HG03159 (cell line): Measurements from ENCODE around the gene FICD.
"Not testable (repeated sequence)": the region's sequence is repeated elsewhere in the genome, so short reads cannot be mapped to it uniquely, and the experiment has no call there.

Experiments used
- ATAC-seq: cut with Tn5 transposase; IDR thresholded peaks from one replicate; pipeline ENCODE4 v1.9.1; 2021; ENCODE audit warnings: mild to moderate bottlenecking, moderate library complexity; ENCODE audit not compliant: unreplicated experiment

FICD gene

DNA sequence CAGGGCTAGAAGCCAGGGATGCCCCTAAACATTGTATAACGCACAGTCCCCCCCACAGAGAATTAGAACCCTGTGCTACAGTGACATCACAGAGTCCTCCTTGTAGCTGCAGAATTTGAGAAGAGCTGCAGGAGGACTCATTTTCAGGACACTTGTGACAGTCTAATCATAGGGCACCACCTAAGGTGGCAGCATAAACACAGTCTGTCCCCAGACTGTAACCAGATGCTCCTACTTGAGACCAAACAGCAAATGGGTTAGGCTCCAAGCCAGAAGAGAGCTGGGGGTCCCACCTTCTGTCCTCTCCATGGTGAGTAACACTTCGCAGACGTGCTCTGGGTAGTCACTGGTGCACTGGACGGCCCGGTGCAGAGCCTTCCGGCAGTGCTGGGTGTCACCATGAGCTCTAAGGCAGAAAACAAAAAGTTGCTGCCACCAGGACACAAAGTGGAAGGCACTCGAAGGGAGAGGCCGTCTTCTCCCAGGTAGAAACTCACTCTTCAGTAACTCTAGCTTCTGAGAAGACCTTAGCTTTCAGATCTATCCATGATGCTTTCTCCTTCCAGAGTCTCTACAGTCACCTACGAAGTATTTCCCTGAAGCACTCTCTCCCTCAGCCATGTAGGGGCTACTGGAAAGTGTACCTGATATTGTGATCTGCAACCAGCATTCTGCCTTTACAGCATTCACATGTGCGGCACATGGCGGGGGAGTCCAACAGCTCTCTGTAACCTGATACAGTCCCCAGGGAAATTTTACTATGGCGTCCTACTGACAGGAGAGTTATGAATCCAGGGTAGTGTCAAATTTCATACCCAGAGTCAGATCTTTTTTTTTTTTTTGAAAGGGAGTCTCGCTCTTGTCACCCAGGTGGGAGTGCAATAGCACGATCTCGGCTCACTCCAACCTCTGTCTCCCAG lies 17.1 kb downstream of the FICD start:
- no peak for ATAC-seq

DNA sequence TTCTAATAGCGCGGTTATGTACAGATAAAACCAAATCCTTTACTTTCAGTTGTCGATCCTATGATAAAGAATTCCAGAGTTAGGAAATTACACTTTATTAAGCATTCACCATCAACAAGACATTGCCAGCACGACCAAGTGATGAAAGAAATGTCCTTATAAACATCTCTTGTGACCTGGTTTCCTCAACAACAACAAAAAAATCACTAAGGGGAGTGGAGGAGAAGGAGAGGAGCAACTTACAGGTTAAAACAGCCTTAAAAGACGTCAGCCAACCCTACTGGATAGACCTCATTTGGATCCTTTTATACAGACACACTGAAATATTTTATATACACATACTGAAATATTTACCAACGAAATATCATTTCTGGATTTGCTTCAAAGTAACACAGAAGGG lies 23.1 kb downstream of the FICD start:
- ATAC-seq, result no peak

DNA sequence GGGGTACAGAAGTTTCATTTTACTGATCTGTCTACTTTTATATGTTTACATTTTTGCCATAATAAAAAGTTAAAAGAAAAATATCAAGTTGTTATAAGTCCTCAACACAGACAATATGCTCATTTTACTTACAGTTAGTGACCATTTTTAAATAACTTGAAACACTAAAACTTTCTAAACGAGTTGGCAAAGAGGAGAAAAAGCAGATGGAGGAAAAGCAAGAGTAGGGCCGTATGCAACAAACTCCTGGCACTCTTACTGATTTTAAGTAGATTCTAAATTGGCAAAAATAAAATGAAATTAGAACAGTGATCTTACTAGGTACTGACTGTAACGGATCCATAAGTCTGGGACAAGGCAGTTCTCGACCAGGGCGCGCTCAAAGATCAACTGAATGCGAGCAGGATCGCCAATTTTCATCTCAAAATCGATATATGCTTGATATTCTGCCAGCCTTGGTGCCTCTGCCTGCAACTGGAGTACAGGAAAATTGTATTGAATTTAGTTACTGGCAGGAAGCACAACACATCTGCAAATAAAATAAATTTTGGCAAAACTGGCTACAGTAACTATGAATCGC lies 23.6 kb downstream of the FICD start:
- no peak for ATAC-seq

DNA sequence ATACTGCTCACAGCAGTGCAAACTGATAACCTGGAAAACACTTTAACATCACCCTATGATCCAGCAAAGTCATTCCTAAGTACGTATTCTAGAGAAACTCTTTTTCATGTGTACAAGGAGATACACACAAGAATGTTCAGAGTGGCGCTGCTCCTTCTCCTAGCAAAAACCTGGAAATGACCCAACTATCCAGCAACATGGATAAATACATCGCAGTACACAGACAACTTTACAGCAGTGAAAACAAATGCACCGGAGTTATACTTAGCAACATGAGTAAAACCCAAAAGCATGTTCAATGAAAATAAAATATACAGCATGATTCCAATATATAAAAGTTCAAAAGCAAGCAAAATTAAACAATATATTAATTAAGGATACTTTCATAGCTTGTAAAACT lies 27.2 kb downstream of the FICD start:
- no peak for ATAC-seq

DNA sequence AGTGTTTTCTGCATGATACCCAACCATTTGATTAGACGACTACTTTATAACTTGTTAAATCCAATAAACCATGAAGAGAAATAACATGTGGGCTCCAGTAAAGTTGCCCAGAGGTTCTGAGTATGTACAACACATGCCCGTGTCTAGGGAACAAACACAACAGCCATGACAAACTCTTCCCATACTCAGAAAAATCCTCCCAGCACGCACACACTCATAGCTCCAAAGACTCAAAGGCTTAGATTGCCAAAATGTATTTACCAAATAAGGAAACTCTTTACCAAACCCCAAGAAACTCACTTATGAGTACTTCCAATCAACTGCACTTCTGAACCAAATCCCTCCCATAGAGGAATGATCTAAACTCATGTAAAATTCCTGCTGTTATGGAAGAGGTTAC lies 28.6 kb downstream of the FICD start:
- no peak for ATAC-seq

DNA sequence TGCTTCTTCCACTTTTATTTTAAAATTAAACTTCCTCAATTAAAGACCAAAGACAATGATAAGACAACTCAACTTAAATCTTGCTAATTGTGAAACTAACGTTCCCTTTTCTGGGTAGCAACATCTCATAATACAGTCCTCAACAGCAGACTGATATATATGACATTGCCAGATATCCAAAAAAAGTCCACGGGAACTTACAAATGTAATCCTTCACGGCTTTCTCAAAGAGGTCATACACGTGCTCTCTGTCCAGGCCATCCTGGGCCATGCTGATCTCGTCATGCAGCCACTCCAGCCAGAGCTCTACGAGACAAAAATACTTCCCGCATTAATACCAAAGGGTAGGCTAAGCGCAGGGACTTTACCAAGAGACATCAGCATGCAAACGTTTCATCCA lies 32.6 kb downstream of the FICD start:
- ATAC-seq, result no peak

DNA sequence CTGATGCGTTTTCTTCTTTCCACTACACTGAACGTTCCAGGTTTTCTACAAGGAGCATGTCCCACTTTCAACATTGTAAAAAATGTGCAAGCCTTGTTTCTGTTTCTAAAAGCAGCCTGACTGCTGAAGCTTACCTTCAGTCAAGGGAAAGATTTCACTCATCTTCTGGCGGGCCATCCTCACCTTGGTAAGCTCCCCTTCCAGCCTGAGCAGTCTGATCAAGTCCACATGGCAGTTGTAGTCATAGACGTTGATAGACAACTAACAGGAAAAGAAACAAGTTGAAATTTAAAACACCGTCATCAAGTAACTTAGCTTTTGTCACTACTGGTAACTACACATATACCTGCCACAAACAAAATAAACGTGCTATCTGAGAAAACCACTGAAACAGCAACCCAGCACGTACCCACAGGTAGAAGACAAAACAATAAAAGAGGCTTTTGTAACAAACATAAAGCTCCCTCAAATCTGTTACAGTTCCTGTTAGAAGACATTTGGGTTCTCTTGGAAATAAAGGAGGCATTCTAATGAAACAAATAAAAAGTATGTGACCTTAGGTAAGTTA lies 34.0 kb downstream of the FICD start:
- no peak for ATAC-seq

DNA sequence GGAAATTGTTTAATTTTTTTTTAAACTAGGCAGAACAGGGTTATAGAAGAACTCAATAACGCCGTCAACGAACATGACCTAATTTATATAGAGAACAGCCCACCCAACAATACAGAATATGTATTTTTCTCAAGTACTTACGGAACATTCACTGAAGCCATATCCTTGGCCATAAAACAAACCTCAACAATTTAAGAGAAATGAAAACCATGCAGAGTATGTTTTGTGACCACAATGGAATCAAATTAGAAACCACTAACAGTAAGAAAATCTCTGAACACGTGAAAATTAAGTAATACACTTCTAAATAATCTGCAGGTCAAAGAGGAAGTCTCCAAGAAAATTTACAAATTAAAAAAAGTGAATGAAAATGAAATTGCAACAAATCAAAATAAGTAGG lies 36.5 kb downstream of the FICD start:
- ATAC-seq, result no peak

DNA sequence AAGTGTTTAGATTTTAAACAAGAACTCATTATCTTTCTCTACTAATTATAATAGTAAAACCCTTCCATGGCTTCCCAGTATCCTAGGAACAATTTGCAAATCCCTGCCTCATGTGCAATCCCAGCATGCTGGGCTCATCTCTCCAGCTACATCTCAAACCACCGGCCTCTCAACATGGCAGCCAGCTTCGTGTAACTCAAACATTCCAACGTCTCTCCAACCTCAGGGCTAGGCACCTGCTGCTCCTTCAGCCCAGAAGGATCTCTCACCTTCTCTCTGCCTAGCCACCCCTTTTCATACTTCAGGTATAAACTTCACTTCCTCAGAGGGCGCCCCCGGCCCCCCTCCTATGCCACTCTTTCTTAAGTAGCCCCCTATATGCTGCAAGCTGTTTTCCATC lies 38.7 kb downstream of the FICD start:
- ATAC-seq, result no peak

DNA sequence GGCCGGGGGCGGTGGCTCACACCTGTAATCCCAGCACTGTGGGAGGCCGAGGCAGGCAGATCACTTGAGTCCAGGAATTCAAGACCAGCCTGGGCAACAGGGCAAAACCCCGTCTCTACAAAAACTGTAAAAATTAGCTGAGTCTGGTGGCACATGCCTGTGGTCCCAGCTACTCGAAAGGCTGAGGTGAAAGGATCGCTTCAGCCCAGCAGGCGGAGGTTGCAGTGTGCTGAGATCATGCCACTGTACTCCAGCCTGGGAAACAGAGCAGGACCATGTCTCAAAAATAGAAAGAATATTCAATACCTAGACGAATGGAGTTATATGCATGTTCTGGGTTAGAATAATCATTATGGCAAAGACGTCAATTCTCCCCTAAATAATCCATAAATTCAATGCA lies 40.3 kb downstream of the FICD start:
- ATAC-seq, result not testable (repeated sequence)

DNA sequence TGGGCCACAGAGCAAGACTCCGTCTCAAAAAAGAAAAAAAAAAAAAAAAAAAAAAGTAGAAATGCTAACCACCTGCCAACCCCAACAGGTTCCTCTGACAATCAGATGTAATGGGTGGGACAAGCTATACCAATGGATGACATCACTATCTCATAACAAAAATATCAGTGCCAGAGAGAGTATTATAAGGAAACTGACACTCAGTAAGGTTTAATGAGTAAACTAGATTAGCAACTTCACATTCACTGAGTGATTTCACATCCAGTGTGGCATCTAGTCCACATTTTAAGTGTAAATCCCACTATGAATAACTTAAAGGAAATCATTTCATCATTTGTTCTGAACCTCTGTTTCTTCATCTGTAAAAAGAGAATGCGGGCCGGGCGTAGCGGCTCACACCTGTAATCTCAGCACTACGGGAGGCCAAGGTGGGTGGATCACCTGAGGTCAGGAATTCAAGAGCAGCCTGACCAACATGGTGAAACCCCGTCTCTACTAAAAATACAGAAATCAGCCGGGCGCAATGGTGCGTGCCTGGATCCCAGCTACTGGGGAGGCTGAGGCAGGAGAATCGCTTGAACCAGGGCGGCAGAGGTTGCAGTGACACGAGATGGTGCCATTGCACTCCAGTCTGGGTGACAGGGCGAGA lies 44.1 kb downstream of the FICD start:
- ATAC-seq, result no peak

DNA sequence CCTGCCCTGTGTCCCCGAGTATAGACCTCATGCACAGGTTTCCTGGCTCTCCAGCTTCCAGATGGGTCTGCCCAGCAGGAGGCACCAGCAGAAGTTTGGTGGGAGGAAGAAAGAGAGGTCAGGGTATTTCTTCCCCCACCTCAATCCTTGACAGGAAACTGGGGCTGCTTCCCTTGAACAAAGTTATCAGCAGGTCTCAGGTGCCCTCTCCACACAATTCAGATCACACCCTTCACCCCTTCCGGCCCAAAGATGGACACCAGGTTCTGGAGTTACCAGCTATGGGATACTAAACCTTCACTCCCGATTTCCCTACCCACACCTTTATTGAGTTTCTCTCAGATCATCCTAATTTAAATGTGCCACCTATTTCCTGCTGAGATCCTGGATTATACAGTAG lies 44.7 kb downstream of the FICD start:
- ATAC-seq, result no peak

DNA sequence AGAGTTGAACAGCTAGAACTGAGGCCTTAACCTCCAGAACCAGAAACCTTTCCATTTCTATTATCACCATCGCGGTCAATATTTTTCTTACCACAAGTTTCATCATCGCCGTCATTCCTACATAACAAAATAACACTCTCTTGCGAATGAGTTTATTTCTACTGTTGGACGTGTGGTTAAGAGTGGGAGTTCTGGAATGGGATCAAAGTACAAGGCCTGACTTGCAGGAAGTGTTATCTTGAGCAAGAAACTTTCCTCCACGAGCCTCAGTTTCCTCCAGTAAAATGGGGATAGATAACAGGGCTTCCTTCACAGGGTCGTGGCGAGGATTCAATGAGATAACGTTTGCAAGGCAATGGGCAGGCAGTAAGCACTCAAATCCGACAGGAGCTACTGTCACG lies 45.2 kb downstream of the FICD start:
- ATAC-seq, result no peak

DNA sequence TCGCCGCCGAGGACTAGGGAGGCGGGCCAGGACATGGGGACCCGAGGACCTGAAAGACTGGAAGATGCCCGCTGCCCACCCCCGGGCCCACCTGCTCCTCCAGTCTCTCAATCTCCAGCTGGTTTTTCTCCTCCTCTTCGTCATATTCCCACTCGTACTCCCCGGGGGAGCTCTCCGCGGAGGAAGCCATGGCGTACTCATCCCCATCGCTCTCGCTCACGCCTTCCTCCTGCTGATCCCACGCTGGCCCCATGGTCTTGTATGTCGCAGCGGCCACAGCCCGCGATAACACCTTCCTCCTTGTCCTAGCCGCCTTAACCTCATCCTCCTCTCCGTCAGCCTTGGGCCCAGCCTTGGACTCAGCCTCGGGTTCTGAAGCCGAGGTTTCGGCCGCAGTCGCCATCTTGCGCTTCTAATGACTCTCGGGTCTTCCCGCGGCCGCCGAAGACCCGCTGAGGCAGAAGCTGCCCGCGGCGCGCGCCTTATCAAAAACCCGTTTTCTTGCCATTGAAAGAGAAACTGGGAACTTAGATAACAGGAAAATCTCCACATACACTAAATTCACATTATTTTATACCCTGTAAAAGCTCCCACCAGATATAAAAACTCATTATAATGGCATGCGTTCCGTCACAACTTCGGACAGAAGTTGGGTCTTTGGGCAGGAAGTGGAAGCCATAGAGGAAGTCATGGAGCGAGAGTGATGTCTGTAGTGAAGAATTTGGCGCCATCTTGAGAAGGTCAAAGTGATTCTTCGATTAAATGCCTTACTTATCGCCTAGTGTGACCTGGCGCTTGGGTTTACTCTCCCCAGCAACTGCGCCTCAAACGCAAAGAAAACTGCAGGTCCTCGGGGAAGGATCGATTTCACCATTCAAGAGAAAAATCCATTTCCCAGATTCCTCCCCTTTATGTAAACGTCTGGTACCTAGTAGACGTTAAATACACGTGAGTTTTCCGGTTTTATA lies 46.0 kb downstream of the FICD start, which contains the start of gene SART3:
TSS of gene SART3 (minus strand) at position 422 of the 968 bp plus-strand sequence. CDS start at position 403, 19 bp downstream.
- ATAC-seq, result peak; percentile 42

DNA sequence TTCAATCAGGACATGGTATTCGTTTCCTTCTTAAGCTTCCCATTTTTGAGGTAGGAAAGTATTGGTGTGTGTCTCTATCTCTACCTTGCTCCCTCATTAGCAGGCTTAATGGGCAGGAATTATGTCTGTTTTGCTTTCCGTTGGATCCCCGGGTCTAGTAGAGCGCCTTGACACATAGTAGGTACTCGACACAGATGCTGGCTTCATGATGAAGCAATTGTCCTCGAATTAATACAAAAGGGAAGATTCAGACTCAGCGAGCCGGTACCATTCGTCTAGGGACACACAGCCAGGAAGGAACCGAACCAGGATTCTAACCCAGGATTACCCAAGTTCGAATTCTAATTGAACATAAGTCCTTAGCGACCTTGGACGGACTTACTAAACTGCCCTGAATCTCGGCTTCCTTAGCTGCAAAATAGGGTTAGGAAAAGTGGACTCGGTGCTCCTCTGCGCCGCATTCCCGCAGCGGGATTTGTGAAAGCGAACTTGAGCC lies 46.8 kb downstream of the FICD start:
- ATAC-seq, result no peak

DNA sequence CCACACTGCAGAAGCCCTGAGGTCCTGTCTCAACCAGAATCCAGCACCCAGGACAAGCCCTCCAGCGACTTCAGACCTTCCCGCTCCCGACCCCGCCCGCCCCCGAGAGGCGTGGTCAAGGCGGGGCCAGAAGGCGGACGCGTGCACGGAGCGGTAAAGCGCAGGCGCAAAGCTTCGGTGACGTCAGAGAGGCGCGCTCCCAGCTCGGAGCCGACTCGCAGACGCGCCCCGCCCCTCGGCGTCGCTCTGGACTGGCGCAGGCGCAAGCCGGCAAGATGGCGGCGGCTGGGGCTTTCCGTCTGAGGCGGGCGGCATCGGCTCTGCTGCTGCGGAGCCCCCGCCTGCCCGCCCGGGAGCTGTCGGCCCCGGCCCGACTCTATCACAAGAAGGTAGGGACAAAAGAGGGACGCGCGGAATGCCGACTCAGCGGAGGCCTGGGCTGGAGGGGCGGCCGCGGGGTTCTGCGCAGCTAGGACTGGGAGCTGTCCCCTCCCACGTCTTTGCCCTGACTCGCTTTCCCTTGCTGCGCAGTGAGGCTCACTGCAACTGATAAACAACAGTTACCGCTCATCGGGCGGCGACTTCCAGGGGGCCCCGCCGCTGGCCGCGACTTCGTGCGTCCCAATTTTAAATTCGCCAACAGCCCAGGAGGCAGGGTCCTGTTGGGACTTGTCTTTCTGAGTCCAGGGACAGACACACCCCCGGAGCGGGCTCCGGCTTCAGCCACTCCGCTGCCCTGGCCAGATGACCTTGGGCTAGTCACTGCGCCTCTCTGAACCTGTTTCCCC lies 47.5 kb downstream of the FICD start, which contains the start of gene ISCU:
TSS of gene ISCU (plus strand) at position 249 of the 788 bp plus-strand sequence. CDS start at position 276, 27 bp downstream.
- ATAC-seq, result peak; percentile 59

DNA sequence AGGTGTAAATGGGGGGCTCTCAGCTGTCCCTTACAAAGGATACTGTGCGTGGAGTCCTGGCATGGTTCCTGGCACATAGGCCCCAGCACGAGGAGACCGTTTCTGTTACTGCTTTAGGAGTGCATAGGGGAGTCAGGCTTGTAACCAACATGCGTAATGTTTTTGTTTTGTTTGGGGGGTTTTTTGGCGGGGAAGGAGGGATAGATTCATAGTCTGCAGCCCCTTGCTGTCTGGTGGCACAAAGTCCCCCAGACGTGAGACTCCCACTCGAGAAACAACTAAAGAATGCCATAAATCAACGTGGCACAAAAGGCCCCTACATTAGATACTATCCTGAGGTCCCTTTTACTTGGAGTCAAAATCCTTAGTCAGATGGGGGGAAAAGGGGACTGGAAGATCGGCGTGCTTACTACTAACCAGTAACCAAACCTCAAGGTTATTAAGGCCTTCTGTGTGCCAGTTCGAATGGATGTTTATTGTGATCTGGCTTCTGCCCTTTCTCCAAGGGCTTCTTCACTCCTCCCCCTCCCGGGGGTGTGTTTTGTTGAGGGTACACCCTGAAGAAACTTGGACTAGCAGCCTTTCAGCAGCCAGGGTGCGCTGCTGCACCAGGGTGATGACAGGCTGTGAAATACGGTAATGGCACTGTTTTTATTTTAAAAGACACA lies 48.2 kb downstream of the FICD start:
- ATAC-seq, result peak; percentile 36

DNA sequence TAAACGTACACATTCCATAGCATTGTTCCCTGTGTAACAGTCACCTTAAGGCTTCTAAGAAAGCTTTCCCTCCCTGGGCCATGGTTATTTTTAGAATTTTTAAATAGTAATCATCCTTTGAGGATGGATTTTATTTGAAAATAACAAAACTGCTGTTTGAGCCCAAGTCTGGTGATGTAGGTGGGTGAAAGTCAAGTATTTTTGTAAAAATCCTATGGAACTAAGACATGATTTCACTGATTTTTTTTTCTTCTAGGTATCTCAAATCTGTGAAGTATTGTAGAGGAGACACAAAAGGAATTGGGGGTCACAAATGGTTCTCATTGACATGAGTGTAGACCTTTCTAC lies 48.7 kb downstream of the FICD start:
- ATAC-seq, result no peak

DNA sequence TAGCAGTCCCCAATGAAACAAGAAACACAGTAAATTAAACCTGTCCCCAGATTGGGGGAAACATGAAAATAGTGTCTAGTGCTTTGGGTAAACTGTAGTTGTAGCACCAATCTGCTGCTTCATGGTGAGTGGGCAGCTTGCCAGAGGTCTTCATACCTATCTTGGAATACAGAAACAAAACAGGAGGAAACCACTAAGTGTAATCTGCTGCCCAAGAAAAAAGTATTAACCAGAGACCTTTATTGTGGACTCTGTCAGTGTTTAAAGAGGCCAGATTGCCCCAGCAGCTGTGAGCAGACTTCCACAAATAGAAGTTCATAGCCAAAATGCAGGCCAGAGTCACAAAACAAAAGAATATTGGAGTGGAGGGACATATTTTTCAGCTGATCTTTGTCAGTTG lies 49.6 kb downstream of the FICD start:
- no peak for ATAC-seq
